BJ (cell line): ENCODE measurements around the gene RMDN3. TPM values are rescaled to one million over a fixed set of nuclear protein-coding genes. Genes with fewer than 3 reads are reported as not detected.
A peak's percentile ranks its signal among the peaks of the same experiment; 100 is the strongest.

ENCODE experiments used
- CTCF ChIA-PET: fragments of 350-600 bp; formaldehyde crosslinking; extraction: SDS; loops from one replicate; lab custom pipeline; 2021; ENCODE audit warnings: antibody characterized with exemption, inconsistent platforms; lab: Yijun Ruan, JAX
- POLR2A ChIA-PET: fragments of 300-600 bp; sonication (Branson Sonifier 250); formaldehyde crosslinking; extraction: SDS; loops from one replicate; lab custom pipeline; 2021; ENCODE audit warnings: antibody characterized with exemption; lab: Charles Lee
- DNase-seq: peaks from one replicate; pipeline ENCODE4 v3.0.0-alpha.2; 2011; ENCODE audit warnings: low read depth
- H3K27me3 ChIP-seq: 2 replicates; pipeline ENCODE4 v1.6.0; 2011; ENCODE audit warnings: low read length; ENCODE audit not compliant: control insufficient read depth, insufficient read depth
- H3K36me3 ChIP-seq: 2 replicates; pipeline ENCODE4 v1.5.1; 2011; ENCODE audit warnings: low read length; ENCODE audit not compliant: control insufficient read depth, insufficient read depth
- H3K4me3 ChIP-seq: 2 replicates; pipeline ENCODE4 v1.5.1; 2011; ENCODE audit warnings: low read depth, mild to moderate bottlenecking, control low read depth, low read length
- CTCF ChIP-seq: IDR thresholded peaks from 2 replicates; pipeline ENCODE4 v1.5.1; 2011; ENCODE audit warnings: low read depth, mild to moderate bottlenecking, control low read depth, inconsistent platforms, low read length, moderate library complexity; ENCODE audit not compliant: insufficient read depth
- polyA plus RNA-seq: library from polyadenylated mRNA; depleted of rRNA; stranded (reverse); fragments of >200 nt; gene quantifications from 2 replicates; pipeline ENCODE4 v1.2.3, GENCODE V29; 2011

RMDN3 gene
- polyA plus RNA-seq, 1 experiment = 28.3 TPM

GRCh38 chr15:40796512-40796911 lies 41.5 kb upstream of the RMDN3 start:
- TF ChIP-seq CTCF = no peak

GRCh38 chr15:40796041-40796440 lies 41.0 kb upstream of the RMDN3 start:
- H3K4me3 ChIP-seq = no peak overlapping the region
- POLR2A ChIA-PET = no interaction called here

More at GRCh38 chr15:40796512-40796911, 41.5 kb upstream of the RMDN3 start:
- Histone ChIP-seq H3K27me3 (no peaks in the 10 kb centered on the region), H3K4me3 (no peak overlapping the region), H3K36me3 (no peaks in the 10 kb centered on the region)
- DNase-seq = no peak
- ChIA-PET POLR2A (no interaction called here), CTCF (no interaction called here)

GRCh38 chr15:40793216-40793989 lies 38.3 kb upstream of the RMDN3 start:
- Histone ChIP-seq H3K27me3 (no peaks in the 10 kb centered on the region), H3K36me3 (no peaks in the 10 kb centered on the region), H3K4me3 (no peak overlapping the region)
- POLR2A ChIA-PET = interaction anchor here (0.6 kb wide), 1 partner anchor 15 kb away, joined by 3 read pairs; no protein-coding TSS in a partner anchor
- no peak for TF ChIP-seq CTCF
- DNase-seq = peak; percentile 54
- CTCF ChIA-PET = no interaction called here

More at GRCh38 chr15:40796041-40796440, 41.0 kb upstream of the RMDN3 start:
- CTCF ChIA-PET = no interaction called here
- no peaks in the 10 kb centered on the region for H3K27me3 ChIP-seq
- no peak for TF ChIP-seq CTCF
- no peaks in the 10 kb centered on the region for H3K36me3 ChIP-seq
- DNase-seq = no peak

GRCh38 chr15:40792394-40792793 lies 37.3 kb upstream of the RMDN3 start:
- CTCF ChIA-PET = interaction anchor here (2.2 kb wide), 1 partner anchor 100 kb away, joined by 7 read pairs; no protein-coding TSS in a partner anchor
- no peak overlapping the region for H3K4me3 ChIP-seq
- H3K27me3 ChIP-seq = no peaks in the 10 kb centered on the region
- POLR2A ChIA-PET = no interaction called here
- no peaks in the 10 kb centered on the region for H3K36me3 ChIP-seq
- no peak for DNase-seq
- TF ChIP-seq CTCF = no peak

- no peaks in the 10 kb centered on the region for H3K36me3 ChIP-seq
- no peaks in the 10 kb centered on the region for H3K27me3 ChIP-seq
- no peak for TF ChIP-seq CTCF
- POLR2A ChIA-PET = no interaction called here
- DNase-seq = no peak
- H3K4me3 ChIP-seq = no peak overlapping the region
- CTCF ChIA-PET = interaction anchor here (0.9 to 2.2 kb wide), 2 partner anchors 67 to 102 kb away, joined by 3 to 7 read pairs; no protein-coding TSS in a partner anchor
Observed at GRCh38 chr15:40790718-40791117, 35.7 kb upstream of the RMDN3 start.
